SK-N-MC (cell line): ENCODE measurements around the gene TMEM39B.

Experiments
- EZH2 ChIP-seq: fragments of 200-600 bp; sonication (generic); IDR thresholded peaks from one replicate; pipeline ENCODE4 v1.6.1; 2017; ENCODE audit warnings: antibody characterized with exemption
- POLR2AphosphoS5 ChIP-seq: IDR thresholded peaks from 2 replicates; pipeline ENCODE4 v1.6.1; 2012; ENCODE audit warnings: mild to moderate bottlenecking, low read depth, low read length, borderline replicate concordance

DNA sequence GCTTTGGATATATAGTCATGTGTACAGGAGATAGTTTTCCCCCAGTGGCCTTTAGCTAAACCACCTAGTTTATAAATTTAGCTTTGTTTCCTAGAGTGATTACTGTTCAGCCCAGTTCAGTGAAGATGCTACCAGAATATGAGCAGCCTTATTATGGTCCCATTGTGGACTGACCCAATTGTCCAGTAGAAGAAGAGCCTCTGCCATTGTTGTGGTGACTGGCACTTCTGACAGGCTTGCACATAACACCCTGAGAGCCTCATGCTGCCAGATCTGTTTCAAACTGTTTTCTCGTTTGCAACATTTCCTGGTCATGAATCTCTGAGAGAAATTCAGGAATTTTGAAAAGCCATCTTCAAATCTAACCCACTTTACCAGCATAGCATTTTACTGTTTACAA is 55.7 kb downstream of the TMEM39B start:
- TF ChIP-seq EZH2 = no peak
- TF ChIP-seq POLR2AphosphoS5 = no peak
